ENCODE data around the gene MINDY4.

The MINDY4 gene

DNA sequence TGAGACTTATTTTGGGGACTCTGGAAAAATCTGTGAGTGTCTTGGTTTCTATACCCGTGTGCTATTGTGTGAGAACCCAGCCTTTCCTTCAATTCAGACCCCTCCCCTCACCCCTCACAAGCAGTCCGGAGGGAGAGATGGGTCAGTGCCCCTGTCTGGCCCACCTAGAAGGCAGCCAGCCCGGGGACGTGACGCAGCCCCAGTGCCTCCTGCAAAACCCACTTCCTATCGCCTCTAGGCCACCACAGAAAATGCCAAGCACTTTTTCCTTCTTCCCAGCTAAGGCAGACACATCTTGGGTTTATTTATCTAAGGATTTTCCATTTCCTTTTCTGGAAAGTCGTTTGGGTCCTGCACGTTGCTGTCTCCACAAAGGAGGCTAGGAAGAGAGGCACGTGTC is 128.8 kb downstream of the MINDY4 start:
- DNase-seq (ENCODE audit: low read depth in 1 of 2, low spot score in 1 of 2), result no peak
- TF ChIP-seq, protein P1, sequence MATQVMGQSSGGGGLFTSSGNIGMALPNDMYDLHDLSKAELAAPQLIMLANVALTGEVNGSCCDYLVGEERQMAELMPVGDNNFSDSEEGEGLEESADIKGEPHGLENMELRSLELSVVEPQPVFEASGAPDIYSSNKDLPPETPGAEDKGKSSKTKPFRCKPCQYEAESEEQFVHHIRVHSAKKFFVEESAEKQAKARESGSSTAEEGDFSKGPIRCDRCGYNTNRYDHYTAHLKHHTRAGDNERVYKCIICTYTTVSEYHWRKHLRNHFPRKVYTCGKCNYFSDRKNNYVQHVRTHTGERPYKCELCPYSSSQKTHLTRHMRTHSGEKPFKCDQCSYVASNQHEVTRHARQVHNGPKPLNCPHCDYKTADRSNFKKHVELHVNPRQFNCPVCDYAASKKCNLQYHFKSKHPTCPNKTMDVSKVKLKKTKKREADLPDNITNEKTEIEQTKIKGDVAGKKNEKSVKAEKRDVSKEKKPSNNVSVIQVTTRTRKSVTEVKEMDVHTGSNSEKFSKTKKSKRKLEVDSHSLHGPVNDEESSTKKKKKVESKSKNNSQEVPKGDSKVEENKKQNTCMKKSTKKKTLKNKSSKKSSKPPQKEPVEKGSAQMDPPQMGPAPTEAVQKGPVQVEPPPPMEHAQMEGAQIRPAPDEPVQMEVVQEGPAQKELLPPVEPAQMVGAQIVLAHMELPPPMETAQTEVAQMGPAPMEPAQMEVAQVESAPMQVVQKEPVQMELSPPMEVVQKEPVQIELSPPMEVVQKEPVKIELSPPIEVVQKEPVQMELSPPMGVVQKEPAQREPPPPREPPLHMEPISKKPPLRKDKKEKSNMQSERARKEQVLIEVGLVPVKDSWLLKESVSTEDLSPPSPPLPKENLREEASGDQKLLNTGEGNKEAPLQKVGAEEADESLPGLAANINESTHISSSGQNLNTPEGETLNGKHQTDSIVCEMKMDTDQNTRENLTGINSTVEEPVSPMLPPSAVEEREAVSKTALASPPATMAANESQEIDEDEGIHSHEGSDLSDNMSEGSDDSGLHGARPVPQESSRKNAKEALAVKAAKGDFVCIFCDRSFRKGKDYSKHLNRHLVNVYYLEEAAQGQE (IDR thresholded peaks at IDR 0.05; ENCODE audit: insufficient replicate concordance, low read depth), result no peak
- TF ChIP-seq, protein P2, sequence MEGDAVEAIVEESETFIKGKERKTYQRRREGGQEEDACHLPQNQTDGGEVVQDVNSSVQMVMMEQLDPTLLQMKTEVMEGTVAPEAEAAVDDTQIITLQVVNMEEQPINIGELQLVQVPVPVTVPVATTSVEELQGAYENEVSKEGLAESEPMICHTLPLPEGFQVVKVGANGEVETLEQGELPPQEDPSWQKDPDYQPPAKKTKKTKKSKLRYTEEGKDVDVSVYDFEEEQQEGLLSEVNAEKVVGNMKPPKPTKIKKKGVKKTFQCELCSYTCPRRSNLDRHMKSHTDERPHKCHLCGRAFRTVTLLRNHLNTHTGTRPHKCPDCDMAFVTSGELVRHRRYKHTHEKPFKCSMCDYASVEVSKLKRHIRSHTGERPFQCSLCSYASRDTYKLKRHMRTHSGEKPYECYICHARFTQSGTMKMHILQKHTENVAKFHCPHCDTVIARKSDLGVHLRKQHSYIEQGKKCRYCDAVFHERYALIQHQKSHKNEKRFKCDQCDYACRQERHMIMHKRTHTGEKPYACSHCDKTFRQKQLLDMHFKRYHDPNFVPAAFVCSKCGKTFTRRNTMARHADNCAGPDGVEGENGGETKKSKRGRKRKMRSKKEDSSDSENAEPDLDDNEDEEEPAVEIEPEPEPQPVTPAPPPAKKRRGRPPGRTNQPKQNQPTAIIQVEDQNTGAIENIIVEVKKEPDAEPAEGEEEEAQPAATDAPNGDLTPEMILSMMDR (IDR thresholded peaks at IDR 0.05; ENCODE audit: insufficient read depth, low read length), result no peak
- TF ChIP-seq POLR2AphosphoS5 (IDR thresholded peaks at IDR 0.05; ENCODE audit: low read depth) (no peak), GABPA (IDR thresholded peaks at IDR 0.05; ENCODE audit: low read depth) (no peak), SPI1 (IDR thresholded peaks at IDR 0.05; ENCODE audit: borderline replicate concordance, low read depth) (no peak)
- no peak overlapping the region for H3K4me3 ChIP-seq (replicated peaks; ENCODE audit: insufficient read depth, low read length)
- no peak overlapping the region for H3K27ac ChIP-seq (replicated peaks)
- no peaks in the 10 kb centered on the region for H3K27me3 ChIP-seq (ENCODE audit: insufficient read depth, poor library complexity, severe bottlenecking)

DNA sequence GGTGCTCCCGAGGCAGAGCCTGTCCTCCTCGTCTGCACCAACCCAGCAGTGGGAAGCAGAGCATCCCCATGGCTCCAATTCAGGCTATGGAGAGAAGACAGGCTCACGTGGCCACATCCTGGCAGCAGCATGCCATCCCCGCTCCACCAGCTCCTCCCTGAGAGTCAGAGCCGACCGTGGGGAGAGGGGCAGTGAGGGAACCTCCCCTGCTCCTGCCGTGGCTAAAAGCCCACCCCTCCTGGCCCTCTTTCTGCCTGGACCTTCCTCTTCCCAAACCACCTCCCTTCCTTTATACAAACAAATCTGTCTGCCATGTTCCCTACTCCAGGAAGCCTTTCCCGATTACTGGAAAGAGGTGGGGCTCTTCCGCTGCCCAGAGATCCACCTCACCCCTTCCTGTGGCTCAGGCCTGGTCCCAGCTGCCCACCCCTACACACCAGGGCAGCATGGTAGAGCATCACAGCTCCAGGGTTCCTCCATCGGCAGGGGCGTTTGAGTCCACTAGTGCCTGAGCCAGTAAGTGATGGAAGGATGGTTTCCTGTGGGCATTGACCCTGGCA is 129.7 kb downstream of the MINDY4 start:
- DNase-seq (ENCODE audit: low read depth in 1 of 2, low spot score in 1 of 2), result no peak
- TF ChIP-seq SPI1 (IDR thresholded peaks at IDR 0.05; ENCODE audit: borderline replicate concordance, low read depth), result no peak
- no peak for TF ChIP-seq POLR2AphosphoS5 (IDR thresholded peaks at IDR 0.05; ENCODE audit: low read depth)
- TF ChIP-seq, protein P2 (IDR thresholded peaks at IDR 0.05; ENCODE audit: insufficient read depth, low read length), result no peak
- TF ChIP-seq, protein P1 (IDR thresholded peaks at IDR 0.05; ENCODE audit: insufficient replicate concordance, low read depth), result no peak
- TF ChIP-seq GABPA (IDR thresholded peaks at IDR 0.05; ENCODE audit: low read depth), result no peak
- H3K27me3 ChIP-seq (ENCODE audit: insufficient read depth, poor library complexity, severe bottlenecking), result no peaks in the 10 kb centered on the region
- no peak overlapping the region for H3K27ac ChIP-seq (replicated peaks)
- H3K4me3 ChIP-seq (replicated peaks; ENCODE audit: insufficient read depth, low read length), result no peak overlapping the region

DNA sequence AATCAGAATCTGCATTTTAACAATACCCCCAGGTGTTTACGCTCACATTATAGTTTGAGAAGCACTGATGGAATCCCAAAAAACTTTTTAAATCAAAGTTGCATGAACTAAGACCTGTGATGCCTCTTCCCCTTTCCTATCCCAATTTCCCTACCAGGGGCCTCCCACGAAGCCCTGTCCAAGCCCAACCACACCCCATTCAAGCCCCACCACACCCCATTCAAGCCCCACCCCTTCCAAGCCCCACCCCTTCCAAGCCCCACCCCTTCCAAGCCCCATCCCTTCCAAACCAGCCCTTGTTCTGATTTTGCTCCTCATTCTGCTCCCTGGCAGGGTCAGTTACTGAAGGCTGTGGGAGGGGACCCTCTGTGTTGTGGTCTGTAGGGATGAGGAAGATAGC is 130.6 kb downstream of the MINDY4 start:
- H3K27ac ChIP-seq (replicated peaks), result no peak overlapping the region
- H3K27me3 ChIP-seq (ENCODE audit: insufficient read depth, poor library complexity, severe bottlenecking), result no peaks in the 10 kb centered on the region
- no peak overlapping the region for H3K4me3 ChIP-seq (replicated peaks; ENCODE audit: insufficient read depth, low read length)
- no peak for DNase-seq (ENCODE audit: low read depth in 1 of 2, low spot score in 1 of 2)
- TF ChIP-seq GABPA (IDR thresholded peaks at IDR 0.05; ENCODE audit: low read depth) (no peak), SPI1 (IDR thresholded peaks at IDR 0.05; ENCODE audit: borderline replicate concordance, low read depth) (no peak), POLR2AphosphoS5 (IDR thresholded peaks at IDR 0.05; ENCODE audit: low read depth) (no peak)
- TF ChIP-seq, protein P1 (IDR thresholded peaks at IDR 0.05; ENCODE audit: insufficient replicate concordance, low read depth), result no peak
- TF ChIP-seq, protein P2 (IDR thresholded peaks at IDR 0.05; ENCODE audit: insufficient read depth, low read length), result no peak

Measured in HL-60 (cell line).